Prostate gland (tissue), 2 donors: Measurements from ENCODE around the gene SLIT2.

ENCODE experiments used
- CTCF ChIP-seq, 4 experiments: fragments of 200-600 bp in 2 of 4; fragments of 450-650 bp in 2 of 4; sonication (generic) in 2 of 4; IDR thresholded peaks; 1 replicate in 3 of 4; 2 replicates in 1 of 4; pipeline ENCODE4 v1.5.1; 2016 to 2019; ENCODE audit warnings: antibody characterized with exemption in 4 of 4, mild to moderate bottlenecking in 2 of 4, moderate library complexity in 2 of 4
- POLR2AphosphoS5 ChIP-seq: sonication (generic); formaldehyde crosslinking; IDR thresholded peaks from one replicate; pipeline ENCODE4 v1.6.1; 2017; ENCODE audit warnings: antibody characterized with exemption

- no peak for TF ChIP-seq CTCF (IDR thresholded peaks at IDR 0.05)
- no peak for TF ChIP-seq POLR2AphosphoS5
Measured at GRCh38 chr4:20272411-20272872, 20.7 kb downstream of the SLIT2 start.
